Measurements from ENCODE around the gene GNAL. TPM values are rescaled to one million over a fixed set of nuclear protein-coding genes. Genes with fewer than 3 reads are reported as not detected.

GNAL gene
- total RNA-seq, 1 experiment from 2014 or later, result 0.15 TPM

DNA sequence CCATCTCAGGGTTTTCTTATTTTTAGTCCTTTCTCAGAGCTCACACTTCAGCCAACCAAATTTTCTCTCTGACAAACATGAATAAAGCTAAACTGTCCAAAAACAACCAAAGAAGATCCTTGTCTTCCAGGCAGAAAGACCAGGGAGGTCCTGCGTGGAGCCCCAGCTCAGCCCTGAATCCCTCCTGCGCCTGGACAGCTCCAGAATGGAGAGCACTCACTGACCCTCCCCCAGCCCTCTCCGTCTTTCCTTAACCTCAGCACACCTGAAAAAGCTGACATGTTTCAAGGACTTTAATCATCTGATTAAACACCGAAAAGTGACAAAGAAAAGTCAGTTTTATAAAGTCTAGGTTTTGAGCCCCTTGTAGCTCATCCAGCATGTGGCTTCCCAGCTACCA lies 22.9 kb upstream of the GNAL start:
- CTCF ChIA-PET, result interaction anchor here (0.5 kb wide), 1 partner anchor 232 kb away, joined by 3 read pairs; no protein-coding TSS in a partner anchor
- TF ChIP-seq, protein P1, sequence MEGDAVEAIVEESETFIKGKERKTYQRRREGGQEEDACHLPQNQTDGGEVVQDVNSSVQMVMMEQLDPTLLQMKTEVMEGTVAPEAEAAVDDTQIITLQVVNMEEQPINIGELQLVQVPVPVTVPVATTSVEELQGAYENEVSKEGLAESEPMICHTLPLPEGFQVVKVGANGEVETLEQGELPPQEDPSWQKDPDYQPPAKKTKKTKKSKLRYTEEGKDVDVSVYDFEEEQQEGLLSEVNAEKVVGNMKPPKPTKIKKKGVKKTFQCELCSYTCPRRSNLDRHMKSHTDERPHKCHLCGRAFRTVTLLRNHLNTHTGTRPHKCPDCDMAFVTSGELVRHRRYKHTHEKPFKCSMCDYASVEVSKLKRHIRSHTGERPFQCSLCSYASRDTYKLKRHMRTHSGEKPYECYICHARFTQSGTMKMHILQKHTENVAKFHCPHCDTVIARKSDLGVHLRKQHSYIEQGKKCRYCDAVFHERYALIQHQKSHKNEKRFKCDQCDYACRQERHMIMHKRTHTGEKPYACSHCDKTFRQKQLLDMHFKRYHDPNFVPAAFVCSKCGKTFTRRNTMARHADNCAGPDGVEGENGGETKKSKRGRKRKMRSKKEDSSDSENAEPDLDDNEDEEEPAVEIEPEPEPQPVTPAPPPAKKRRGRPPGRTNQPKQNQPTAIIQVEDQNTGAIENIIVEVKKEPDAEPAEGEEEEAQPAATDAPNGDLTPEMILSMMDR (conservative IDR thresholded peaks at IDR 0.05; ENCODE audit: low read depth, low read length), result no peak
- H2AFZ ChIP-seq (ENCODE audit: low read length), result no peak overlapping the region
- no peak overlapping the region for H3K4me2 ChIP-seq (ENCODE audit: low read length)
- intact Hi-C loops (cut with micrococcal nuclease), result no loop called here
- H3K4me1 ChIP-seq (ENCODE audit: insufficient read depth, low read length), result no peaks in the 10 kb centered on the region
- H3K9me3 ChIP-seq (ENCODE audit: low read length), result peaks cover 4% of the 10 kb centered on the region; the same call in 1 of the 2 replicates
- no peaks in the 10 kb centered on the region for H3K36me3 ChIP-seq (ENCODE audit: low read depth, low read length)
- no peak overlapping the region for H3K4me3 ChIP-seq (ENCODE audit: low read length)
- DNase-seq (no peak), ATAC-seq (no peak)
- H4K20me1 ChIP-seq (ENCODE audit: low read length), result no peaks in the 10 kb centered on the region
- POLR2A ChIA-PET (ENCODE audit: unreplicated experiment), result no interaction called here
- H3K79me2 ChIP-seq (ENCODE audit: low read length), result no peaks in the 10 kb centered on the region
- no peak overlapping the region for H3K27ac ChIP-seq (ENCODE audit: low read length)
- no peaks in the 10 kb centered on the region for H3F3A ChIP-seq (ENCODE audit: low read length, unreplicated experiment)
- H3K27me3 ChIP-seq (ENCODE audit: low read length), result peaks cover 100% of the 10 kb centered on the region
- BruUV-seq (replicated peaks), result no TSS peak
- H3K9me2 ChIP-seq (replicated peaks; ENCODE audit: low read length), result no peaks in the 10 kb centered on the region
- no peak overlapping the region for H3K9ac ChIP-seq (ENCODE audit: low read length)

DNA sequence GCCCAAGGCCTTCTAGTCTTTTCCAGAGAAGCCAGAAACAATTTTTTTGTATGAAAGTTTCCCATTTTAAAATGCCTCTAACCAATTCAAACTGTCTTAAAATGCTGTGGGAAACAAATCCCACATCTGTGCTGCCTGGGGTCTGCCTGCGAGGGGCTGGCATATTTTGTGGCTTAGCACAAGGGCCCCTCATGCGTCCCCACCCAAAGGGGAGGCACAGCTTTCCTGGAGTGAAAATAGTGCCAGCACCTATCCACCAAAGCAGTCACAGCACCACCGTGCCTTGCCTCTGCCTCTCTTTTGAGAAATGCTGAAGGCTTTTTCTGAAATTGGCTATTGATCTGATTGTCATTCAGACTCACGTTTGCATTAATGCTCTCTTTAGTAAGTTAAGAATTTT lies 22.2 kb upstream of the GNAL start:
- ATAC-seq (no peak), DNase-seq (no peak)
- intact Hi-C loops (cut with micrococcal nuclease), result no loop called here
- H3K4me2 ChIP-seq (ENCODE audit: low read length), result no peak overlapping the region
- H3K4me1 ChIP-seq (ENCODE audit: insufficient read depth, low read length), result no peaks in the 10 kb centered on the region
- TF ChIP-seq, protein P1 (conservative IDR thresholded peaks at IDR 0.05; ENCODE audit: low read depth, low read length), result no peak
- no peak for TF ChIP-seq EZH2 (IDR thresholded peaks at IDR 0.05; ENCODE audit: low read length, unreplicated experiment)
- no peak for TF ChIP-seq EZH2phosphoT487 (IDR thresholded peaks at IDR 0.05; ENCODE audit: borderline replicate concordance, low read length)
- H3K4me3 ChIP-seq (ENCODE audit: low read length), result no peak overlapping the region
- no peaks in the 10 kb centered on the region for H3K9me2 ChIP-seq (replicated peaks; ENCODE audit: low read length)
- no peaks in the 10 kb centered on the region for H4K20me1 ChIP-seq (ENCODE audit: low read length)
- no peaks in the 10 kb centered on the region for H3K79me2 ChIP-seq (ENCODE audit: low read length)
- no peaks in the 10 kb centered on the region for H3F3A ChIP-seq (ENCODE audit: low read length, unreplicated experiment)
- no peak overlapping the region for H3K9ac ChIP-seq (ENCODE audit: low read length)
- ChIA-PET POLR2A (ENCODE audit: unreplicated experiment) (no interaction called here), CTCF (interaction anchor here (0.5 kb wide), 1 partner anchor 232 kb away, joined by 3 read pairs; no protein-coding TSS in a partner anchor)
- H3K27me3 ChIP-seq (ENCODE audit: low read length), result peaks cover 100% of the 10 kb centered on the region
- peaks cover under 1% of the 10 kb centered on the region; the same call in 1 of the 2 replicates for H3K9me3 ChIP-seq (ENCODE audit: low read length)
- no peak overlapping the region for H3K27ac ChIP-seq (ENCODE audit: low read length)
- no TSS peak for BruUV-seq (replicated peaks)
- no peaks in the 10 kb centered on the region for H3K36me3 ChIP-seq (ENCODE audit: low read depth, low read length)
- H2AFZ ChIP-seq (ENCODE audit: low read length), result no peak overlapping the region

GRCh38 chr18:11667578-11667977 lies 21.5 kb upstream of the GNAL start:
- ATAC-seq (no peak), DNase-seq (no peak)
- TF ChIP-seq EZH2 (IDR thresholded peaks at IDR 0.05; ENCODE audit: low read length, unreplicated experiment), result no peak
- TF ChIP-seq, protein P1 (conservative IDR thresholded peaks at IDR 0.05; ENCODE audit: low read depth, low read length), result no peak
- no peak for TF ChIP-seq EZH2phosphoT487 (IDR thresholded peaks at IDR 0.05; ENCODE audit: borderline replicate concordance, low read length)
- Histone ChIP-seq H3K9me3 (ENCODE audit: low read length) (no peaks in the 10 kb centered on the region), H3K4me3 (ENCODE audit: low read length) (no peak overlapping the region), H3K9me2 (replicated peaks; ENCODE audit: low read length) (no peaks in the 10 kb centered on the region), H3F3A (ENCODE audit: low read length, unreplicated experiment) (no peaks in the 10 kb centered on the region), H3K79me2 (ENCODE audit: low read length) (no peaks in the 10 kb centered on the region), H3K9ac (ENCODE audit: low read length) (no peak overlapping the region), H4K20me1 (ENCODE audit: low read length) (no peaks in the 10 kb centered on the region), H3K4me2 (ENCODE audit: low read length) (no peak overlapping the region), H3K27ac (ENCODE audit: low read length) (no peak overlapping the region), H3K27me3 (ENCODE audit: low read length) (peaks cover 99% of the 10 kb centered on the region), H3K36me3 (ENCODE audit: low read depth, low read length) (no peaks in the 10 kb centered on the region), H2AFZ (ENCODE audit: low read length) (no peak overlapping the region), H3K4me1 (ENCODE audit: insufficient read depth, low read length) (no peaks in the 10 kb centered on the region)
- no TSS peak for BruUV-seq (replicated peaks)
- intact Hi-C loops (cut with micrococcal nuclease), result no loop called here
- ChIA-PET CTCF (no interaction called here), POLR2A (ENCODE audit: unreplicated experiment) (no interaction called here)
